Stimulated activated naive B cell treated with anti-CD40 and anti-IgM and Interleukin-4, amounts not matched to agents 10 μg/mL and 1 μg/mL and 100 μg/mL, for 72 hours (primary cell): Measurements from ENCODE around the gene SASH3.

Experiments used
- ATAC-seq, 2 donors: fragments of 150-1000 bp; cut with Tn5 transposase; replicated peaks; 2 replicates each; pipeline ENCODE4 v1.10.0; 2021; ENCODE audit warnings: moderate library complexity in 1 of 2
- DNase-seq: peaks from one replicate; pipeline ENCODE4 v3.0.0; 2021
- H3K27ac Mint-ChIP-seq: one replicate; pipeline ENCODE4 v1.8.0; 2022; ENCODE audit warnings: mild to moderate bottlenecking, mixed read lengths
- H3K27me3 Mint-ChIP-seq, 2 donors: one replicate each; pipeline ENCODE4 v1.8.0; 2022; ENCODE audit warnings: mixed read lengths in 2 of 2
- H3K36me3 Mint-ChIP-seq, 2 donors: one replicate each; pipeline ENCODE4 v1.8.0; 2022; ENCODE audit warnings: mixed read lengths in 2 of 2, mild to moderate bottlenecking in 1 of 2
- H3K4me1 Mint-ChIP-seq, 2 donors: one replicate each; pipeline ENCODE4 v1.8.0; 2022; ENCODE audit warnings: mixed read lengths in 2 of 2, mild to moderate bottlenecking in 1 of 2
- H3K4me3 Mint-ChIP-seq, 2 donors: one replicate each; pipeline ENCODE4 v1.8.0; 2022; ENCODE audit warnings: mild to moderate bottlenecking in 2 of 2, mixed read lengths in 2 of 2, moderate library complexity in 1 of 2
- H3K9me3 Mint-ChIP-seq, 2 donors: one replicate each; pipeline ENCODE4 v1.8.0; 2022; ENCODE audit warnings: mixed read lengths in 2 of 2, mild to moderate bottlenecking in 1 of 2

SASH3 gene

DNA sequence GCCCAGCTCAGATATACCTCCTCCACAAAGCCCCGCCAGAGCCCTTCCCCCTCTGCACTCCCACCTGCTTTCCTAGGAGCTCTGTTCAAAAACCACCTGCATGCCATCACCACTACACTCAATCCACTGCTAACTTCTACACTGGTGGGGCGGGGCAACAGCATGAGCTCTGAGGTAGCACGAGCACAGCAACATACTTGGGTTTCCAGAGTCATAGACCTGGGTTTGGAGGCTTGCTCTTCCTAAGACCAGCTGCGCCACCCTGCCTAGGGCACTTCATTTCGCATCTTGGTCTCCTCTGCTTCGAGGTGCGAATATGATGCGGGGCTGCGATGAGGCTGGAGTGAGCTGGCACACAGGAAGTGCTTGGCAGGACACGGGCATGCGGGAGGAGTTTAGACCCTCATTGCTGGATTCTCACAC, 3.6 kb downstream of the SASH3 start:
- H3K4me1 Mint-ChIP-seq, result peaks cover 57 to 62% of the 10 kb centered on the region in 2 donors
- no peak for DNase-seq
- peaks cover 40 to 62% of the 10 kb centered on the region in 2 donors for H3K36me3 Mint-ChIP-seq
- H3K4me3 Mint-ChIP-seq, result peak overlapping the region; percentile 77 to 97
- peak overlapping the region; percentile 84 for H3K27ac Mint-ChIP-seq
- H3K27me3 Mint-ChIP-seq, result no peaks in the 10 kb centered on the region
- no peak for ATAC-seq
- H3K9me3 Mint-ChIP-seq, result peaks cover 0 to 5% of the 10 kb centered on the region in 2 donors

DNA sequence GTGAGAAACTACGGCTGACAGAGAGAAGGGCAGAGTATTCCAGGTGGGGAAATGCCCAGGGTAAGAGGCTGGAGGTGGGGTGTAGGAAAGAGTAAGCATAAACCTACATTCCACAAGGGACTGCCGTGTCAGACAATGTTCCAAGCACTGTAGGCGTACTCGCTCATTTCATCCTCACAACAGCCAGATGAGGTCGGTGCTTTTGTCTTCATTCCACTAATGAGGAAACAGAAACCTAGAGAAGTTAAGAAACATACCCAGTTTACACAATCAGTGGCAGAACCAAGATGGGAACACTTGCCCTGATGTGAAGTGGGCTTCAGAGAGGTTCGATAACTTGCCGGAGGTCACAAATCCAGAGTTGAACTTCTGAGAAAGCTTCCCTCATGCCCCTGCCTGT, 4.6 kb downstream of the SASH3 start:
- H3K9me3 Mint-ChIP-seq, result no peaks in the 10 kb centered on the region
- no peaks in the 10 kb centered on the region for H3K27me3 Mint-ChIP-seq
- peaks cover 42 to 70% of the 10 kb centered on the region in 2 donors for H3K36me3 Mint-ChIP-seq
- H3K27ac Mint-ChIP-seq, result peak overlapping the region; percentile 78
- peaks cover 54 to 64% of the 10 kb centered on the region in 2 donors for H3K4me1 Mint-ChIP-seq
- DNase-seq (no peak), ATAC-seq (no peak)
- H3K4me3 Mint-ChIP-seq, result peak overlapping the region; percentile 77 to 97

DNA sequence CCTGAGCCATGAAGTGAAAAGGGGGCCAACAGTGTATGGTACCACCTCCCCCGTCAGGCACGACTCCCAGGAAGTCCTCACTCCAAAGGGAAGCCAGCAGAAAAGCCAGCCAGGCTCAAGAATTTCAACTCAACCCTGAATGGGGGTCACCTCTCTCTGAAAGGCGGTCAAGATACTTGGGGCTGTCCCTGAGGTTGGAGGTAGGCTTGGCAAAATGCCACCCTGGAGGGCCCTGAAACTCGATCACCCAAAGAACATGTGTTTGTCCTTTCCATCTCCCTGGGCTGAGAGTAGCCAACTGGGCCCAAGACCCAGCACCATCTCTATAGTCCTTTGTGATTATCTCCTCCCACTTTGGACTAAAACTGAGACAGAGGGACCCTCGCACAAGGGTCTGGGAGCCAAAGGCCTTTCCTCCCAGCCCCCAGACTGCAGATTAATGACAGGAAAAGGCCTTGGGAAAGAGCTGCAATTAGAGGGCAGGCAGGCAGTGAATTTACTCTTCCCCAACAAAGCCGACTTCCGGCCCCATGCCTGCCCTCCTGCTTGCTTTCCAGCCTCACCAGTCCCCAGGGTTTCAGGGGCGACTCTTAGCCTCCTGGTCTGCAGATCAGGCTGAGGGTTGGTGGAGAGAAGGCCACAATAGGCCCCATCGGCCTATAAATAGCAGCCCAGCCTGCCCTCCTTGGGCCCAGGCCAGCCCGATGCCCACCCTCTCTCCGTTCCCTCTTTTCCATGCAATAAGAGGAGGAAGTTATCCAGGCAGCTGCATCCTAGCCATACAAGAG, 5.6 kb downstream of the SASH3 start:
- no peak for DNase-seq
- H3K36me3 Mint-ChIP-seq, result peaks cover 39 to 70% of the 10 kb centered on the region in 2 donors

DNA sequence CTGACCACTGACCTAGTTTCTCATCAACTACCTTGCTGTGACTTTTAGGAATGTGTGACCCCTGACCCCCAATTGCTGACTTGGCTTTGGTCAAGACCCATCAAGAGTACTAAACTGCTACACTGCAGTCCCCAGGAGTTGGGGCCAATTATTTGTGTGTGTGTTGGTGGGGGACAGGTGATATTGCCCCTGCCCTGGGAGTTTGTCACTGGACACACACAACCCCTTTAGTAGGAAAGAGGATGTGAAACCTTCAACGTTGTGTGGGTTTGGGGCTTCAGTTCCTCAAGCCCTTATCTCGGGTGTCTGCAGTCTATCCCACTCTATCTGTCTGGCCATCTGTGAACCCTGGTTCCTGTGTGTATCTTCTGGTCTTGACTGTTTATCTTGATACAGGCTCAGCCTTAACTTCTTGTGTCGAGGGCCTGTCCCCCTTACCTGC, 6.5 kb downstream of the SASH3 start:
- ATAC-seq, result peak; percentile 89

More for the DNA sequence above, 5.6 kb downstream of the SASH3 start:
- peak overlapping the region; percentile 64 to 84 for H3K4me3 Mint-ChIP-seq
- H3K27me3 Mint-ChIP-seq, result no peaks in the 10 kb centered on the region
- peaks cover 55 to 62% of the 10 kb centered on the region in 2 donors for H3K4me1 Mint-ChIP-seq
- H3K27ac Mint-ChIP-seq, result peak overlapping the region; percentile 94
- H3K9me3 Mint-ChIP-seq, result no peaks in the 10 kb centered on the region
- ATAC-seq, result no peak

DNA sequence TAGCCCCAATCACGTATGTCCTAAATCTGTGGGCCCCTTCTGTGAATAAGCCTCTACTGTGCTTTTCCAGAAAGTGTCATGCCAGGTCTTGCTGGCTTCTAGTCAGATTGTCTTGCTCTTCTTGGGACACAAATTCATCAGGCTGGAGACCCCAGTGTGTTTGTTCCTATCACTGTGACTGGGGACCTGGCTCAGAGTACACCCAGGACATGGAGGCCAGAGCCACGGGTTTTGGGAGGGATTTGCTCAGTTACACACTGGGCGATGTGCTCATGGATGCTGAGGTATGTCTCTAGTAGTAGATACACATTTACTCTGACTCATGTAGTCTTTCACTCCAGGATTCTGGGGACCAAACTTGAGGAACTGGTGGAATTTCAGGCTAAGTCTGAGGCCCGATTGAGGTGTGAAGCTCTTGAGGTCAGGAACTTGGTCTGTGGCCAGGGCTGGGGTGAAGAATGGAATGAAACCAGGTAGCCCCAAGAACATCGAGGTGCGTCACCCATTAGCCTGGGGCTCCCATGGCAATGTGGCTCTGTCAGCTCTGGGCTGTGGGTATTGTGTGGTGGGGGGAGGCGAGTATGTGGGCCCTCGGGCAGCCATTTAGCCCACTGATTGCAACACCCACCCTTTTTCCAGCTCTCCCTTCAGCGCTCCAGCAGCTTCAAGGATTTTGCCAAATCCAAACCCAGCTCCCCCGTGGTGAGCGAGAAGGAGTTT, 7.7 kb downstream of the SASH3 start:
- Mint-ChIP-seq H3K9me3 (no peaks in the 10 kb centered on the region), H3K36me3 (peaks cover 30 to 53% of the 10 kb centered on the region in 2 donors), H3K4me1 (peaks cover 44 to 53% of the 10 kb centered on the region in 2 donors), H3K4me3 (peak overlapping the region; percentile 32 to 44), H3K27me3 (no peaks in the 10 kb centered on the region), H3K27ac (peak overlapping the region; percentile 80)
- no peak for ATAC-seq
- DNase-seq, result no peak

More for the DNA sequence above, 6.5 kb downstream of the SASH3 start:
- H3K4me3 Mint-ChIP-seq, result peak overlapping the region; percentile 64 to 84
- DNase-seq, result peak; percentile 65
- H3K27ac Mint-ChIP-seq, result peak overlapping the region; percentile 94
- no peaks in the 10 kb centered on the region for H3K27me3 Mint-ChIP-seq
- peaks cover 32 to 63% of the 10 kb centered on the region in 2 donors for H3K36me3 Mint-ChIP-seq
- no peaks in the 10 kb centered on the region for H3K9me3 Mint-ChIP-seq
- H3K4me1 Mint-ChIP-seq, result peaks cover 53 to 62% of the 10 kb centered on the region in 2 donors

DNA sequence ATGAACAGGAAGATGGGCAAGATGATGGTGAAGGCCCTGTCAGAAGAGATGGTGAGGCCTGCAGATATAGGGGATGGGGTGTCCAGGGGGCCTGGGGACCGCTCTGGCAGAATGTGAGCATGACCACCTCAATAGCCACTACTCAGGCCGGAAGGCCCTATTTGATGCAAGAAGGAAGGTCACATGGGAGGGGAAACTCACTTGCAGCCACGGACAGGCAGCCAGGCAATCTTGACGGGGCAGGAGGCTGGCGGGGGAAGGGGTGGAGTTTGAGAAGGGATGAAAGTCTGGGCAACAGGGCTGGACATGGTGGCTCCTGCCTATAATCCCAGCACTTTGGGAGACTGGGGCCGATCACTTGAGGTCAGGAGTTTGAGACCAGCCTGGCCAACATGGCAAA, 8.8 kb downstream of the SASH3 start:
- Mint-ChIP-seq H3K4me3 (peak overlapping the region in 1 of 2 donors; percentile 13), H3K27me3 (no peaks in the 10 kb centered on the region), H3K36me3 (peaks cover 27 to 51% of the 10 kb centered on the region in 2 donors), H3K4me1 (peaks cover 37 to 44% of the 10 kb centered on the region in 2 donors), H3K9me3 (no peaks in the 10 kb centered on the region), H3K27ac (peak overlapping the region; percentile 80)
- DNase-seq (no peak), ATAC-seq (no peak)

DNA sequence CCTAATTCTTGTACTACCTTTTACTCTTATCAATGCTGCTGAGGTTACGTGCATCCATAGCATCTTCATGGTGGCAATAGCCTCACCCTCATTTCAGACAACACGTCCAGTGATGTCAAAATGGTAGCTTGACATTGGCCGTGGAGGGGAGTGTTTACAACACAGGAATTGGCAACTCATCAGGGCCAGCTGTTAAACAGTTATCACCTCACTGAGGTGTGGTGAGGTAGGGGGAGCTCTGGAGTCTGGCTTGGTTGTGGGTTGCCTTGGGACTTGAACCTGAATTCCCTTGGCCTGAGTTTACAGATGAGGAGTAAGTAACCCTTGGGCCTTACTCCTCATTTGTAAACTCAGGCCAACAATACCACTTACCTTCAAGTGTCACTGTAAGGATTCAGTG, 10.4 kb downstream of the SASH3 start:
- H3K27me3 Mint-ChIP-seq, result no peaks in the 10 kb centered on the region
- no peak overlapping the region for H3K4me3 Mint-ChIP-seq
- H3K27ac Mint-ChIP-seq, result peak overlapping the region; percentile 63
- H3K36me3 Mint-ChIP-seq, result peaks cover 24 to 52% of the 10 kb centered on the region in 2 donors
- H3K9me3 Mint-ChIP-seq, result no peaks in the 10 kb centered on the region
- H3K4me1 Mint-ChIP-seq, result peaks cover 33 to 46% of the 10 kb centered on the region in 2 donors
- DNase-seq (no peak), ATAC-seq (no peak)

DNA sequence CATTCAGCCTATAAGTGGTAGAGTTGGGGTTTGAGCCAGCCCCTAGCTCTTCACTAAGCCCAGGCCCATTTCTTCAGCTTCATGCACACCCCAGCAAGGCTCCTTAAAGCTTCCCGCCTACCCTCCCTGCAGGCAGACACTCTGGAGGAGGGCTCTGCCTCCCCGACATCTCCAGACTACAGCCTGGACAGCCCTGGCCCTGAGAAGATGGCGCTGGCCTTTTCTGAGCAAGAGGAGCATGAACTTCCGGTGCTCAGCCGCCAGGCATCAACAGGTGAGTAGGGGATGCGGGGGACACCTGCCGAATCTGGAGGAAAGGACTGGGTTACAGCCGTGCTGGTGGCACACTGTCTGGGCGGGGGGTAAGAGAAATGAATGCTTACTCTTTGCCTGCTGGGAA, 11.1 kb downstream of the SASH3 start:
- Mint-ChIP-seq H3K27me3 (no peaks in the 10 kb centered on the region), H3K9me3 (no peaks in the 10 kb centered on the region), H3K4me3 (no peak overlapping the region), H3K27ac (no peak overlapping the region), H3K36me3 (peaks cover 19 to 47% of the 10 kb centered on the region in 2 donors), H3K4me1 (peaks cover 26 to 44% of the 10 kb centered on the region in 2 donors)
- no peak for ATAC-seq
- DNase-seq, result no peak

DNA sequence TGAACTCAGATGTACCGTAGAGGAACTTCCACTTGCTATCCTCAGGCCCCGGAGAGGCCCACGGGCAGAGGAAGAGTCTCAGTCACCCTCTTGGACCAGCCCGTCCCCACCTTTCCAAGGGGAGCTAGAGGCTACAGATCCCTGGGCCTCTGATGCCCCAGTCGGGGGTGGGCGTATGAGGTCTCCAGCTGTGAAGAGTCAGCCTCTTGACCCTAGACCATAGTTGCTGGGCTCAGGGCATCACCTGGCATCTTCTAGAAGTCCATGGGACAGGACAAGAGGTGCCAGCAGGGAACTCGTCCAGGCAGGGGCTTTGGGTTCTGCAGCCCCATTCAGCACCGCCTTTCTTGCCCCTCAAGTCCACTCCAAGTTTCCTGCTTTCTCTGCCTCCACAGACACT, 11.6 kb downstream of the SASH3 start:
- H3K36me3 Mint-ChIP-seq, result peaks cover 19 to 44% of the 10 kb centered on the region in 2 donors
- ATAC-seq (no peak), DNase-seq (no peak)
- H3K9me3 Mint-ChIP-seq, result no peaks in the 10 kb centered on the region
- no peaks in the 10 kb centered on the region for H3K27me3 Mint-ChIP-seq
- peak overlapping the region; percentile 4 for H3K27ac Mint-ChIP-seq
- H3K4me1 Mint-ChIP-seq, result peaks cover 22 to 39% of the 10 kb centered on the region in 2 donors
- H3K4me3 Mint-ChIP-seq, result no peak overlapping the region

DNA sequence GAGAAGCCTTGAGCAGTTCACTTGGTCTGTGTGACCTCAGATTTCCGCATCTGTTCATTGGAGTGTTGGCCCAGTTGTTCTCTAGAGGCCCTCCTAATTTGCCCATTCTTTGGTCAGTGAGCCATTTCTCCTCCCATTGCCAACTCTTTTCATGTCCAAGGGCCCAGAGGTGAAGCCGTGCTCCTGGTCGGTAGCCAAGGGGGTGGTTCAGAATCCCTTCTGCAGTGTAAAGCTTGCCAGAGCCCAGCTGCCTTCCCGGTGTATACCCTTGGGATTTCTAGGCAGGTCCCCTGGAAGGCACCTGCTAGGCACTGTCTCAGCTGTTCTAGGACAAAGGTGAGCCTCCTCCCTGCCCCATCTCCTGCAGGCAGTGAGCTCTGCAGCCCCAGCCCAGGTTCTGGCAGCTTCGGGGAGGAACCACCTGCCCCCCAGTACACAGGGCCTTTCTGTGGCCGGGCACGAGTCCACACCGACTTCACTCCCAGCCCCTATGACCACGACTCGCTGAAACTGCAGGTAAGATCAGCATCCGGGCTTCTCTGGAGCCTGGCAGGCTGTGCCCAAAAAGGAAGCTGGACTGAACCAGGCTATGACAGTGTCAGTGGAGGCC, 12.3 kb downstream of the SASH3 start:
- ATAC-seq, result no peak
- peaks cover 18 to 38% of the 10 kb centered on the region in 2 donors for H3K36me3 Mint-ChIP-seq
- DNase-seq, result no peak
- no peaks in the 10 kb centered on the region for H3K27me3 Mint-ChIP-seq
- peaks cover 18 to 34% of the 10 kb centered on the region in 2 donors for H3K4me1 Mint-ChIP-seq
- no peak overlapping the region for H3K4me3 Mint-ChIP-seq
- no peaks in the 10 kb centered on the region for H3K9me3 Mint-ChIP-seq
- H3K27ac Mint-ChIP-seq, result peak overlapping the region; percentile 25

DNA sequence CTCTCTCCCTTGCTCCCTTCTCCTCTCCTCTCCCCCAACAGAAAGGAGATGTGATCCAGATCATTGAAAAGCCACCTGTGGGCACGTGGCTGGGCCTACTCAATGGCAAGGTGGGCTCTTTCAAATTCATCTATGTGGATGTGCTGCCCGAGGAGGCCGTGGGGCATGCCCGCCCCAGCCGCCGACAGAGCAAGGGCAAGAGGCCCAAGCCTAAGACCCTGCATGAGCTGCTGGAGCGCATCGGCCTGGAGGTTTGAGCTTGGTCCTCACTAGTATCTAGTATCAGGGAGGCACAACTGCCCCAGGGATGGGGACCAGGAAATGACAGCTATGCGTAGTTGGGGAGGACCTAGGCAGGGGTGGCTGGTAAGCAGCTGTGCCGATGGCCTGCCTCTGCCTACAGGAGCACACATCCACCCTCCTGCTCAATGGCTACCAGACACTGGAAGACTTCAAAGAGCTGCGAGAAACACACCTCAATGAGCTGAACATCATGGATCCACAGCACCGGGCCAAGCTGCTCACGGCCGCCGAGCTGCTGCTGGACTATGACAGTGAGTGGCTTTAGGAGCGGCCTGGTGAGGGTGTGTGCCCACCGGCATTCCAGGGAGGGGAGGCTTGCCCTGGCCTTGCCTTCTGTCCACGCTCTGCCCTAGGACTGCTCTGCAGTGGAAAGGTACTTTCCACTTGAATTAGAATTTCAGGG, 13.0 kb downstream of the SASH3 start:
- Mint-ChIP-seq H3K4me1 (peaks cover 12 to 29% of the 10 kb centered on the region in 2 donors), H3K9me3 (no peaks in the 10 kb centered on the region), H3K4me3 (no peak overlapping the region), H3K27ac (no peak overlapping the region), H3K36me3 (peaks cover 15 to 32% of the 10 kb centered on the region in 2 donors), H3K27me3 (no peaks in the 10 kb centered on the region)
- ATAC-seq, result no peak
- no peak for DNase-seq

DNA sequence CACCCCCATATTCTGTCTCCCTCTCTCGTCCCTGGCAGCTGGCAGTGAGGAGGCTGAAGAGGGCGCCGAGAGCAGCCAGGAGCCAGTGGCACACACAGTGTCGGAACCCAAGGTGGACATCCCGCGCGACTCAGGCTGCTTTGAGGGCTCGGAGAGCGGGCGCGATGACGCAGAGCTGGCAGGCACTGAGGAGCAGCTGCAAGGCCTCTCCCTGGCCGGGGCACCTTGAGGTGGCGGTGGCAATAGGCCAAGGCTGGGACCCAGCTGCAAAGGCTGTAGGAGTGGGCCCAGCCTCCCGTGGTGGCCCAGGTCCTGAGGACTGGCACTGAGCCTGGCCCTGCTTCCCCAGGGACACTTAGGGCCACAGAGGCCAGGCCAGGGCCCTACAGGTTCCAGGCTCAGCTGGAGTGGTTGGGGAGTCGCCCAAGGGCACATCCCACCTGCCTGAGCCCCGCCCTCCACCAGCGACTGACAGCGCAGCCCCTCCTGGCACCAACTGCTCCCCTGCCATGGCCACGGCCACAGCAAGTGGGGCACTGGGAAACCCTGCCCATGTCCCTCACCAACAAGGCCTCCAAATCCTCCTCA, 13.9 kb downstream of the SASH3 start:
- DNase-seq (no peak), ATAC-seq (no peak)
- Mint-ChIP-seq H3K27me3 (no peaks in the 10 kb centered on the region), H3K4me3 (no peak overlapping the region), H3K9me3 (no peaks in the 10 kb centered on the region), H3K27ac (peak overlapping the region; percentile 65), H3K4me1 (peaks cover 12 to 32% of the 10 kb centered on the region in 2 donors), H3K36me3 (peaks cover 12 to 28% of the 10 kb centered on the region in 2 donors)

DNA sequence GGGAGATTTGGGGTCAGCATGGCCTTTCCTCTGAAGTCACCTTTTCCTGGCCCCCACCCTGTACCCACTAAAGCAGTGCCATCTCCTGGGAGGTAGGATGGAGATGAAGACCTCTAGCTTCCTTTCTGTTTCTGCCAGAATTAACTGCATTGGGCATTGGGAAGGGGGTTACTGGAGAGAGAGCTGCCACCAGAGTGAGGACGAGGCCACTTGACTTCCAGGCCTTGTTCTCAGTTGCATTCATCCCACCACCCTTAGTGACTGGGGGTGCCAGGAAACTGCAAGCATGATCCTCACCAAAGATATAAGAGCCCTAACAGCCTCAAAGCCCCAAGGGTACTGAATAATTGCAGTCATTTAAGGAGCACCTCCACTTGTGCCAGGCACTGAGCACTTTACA, 15.8 kb downstream of the SASH3 start:
- ATAC-seq, result no peak
- DNase-seq, result no peak
- Mint-ChIP-seq H3K9me3 (no peaks in the 10 kb centered on the region), H3K27ac (peak overlapping the region; percentile 59), H3K4me1 (peaks cover 13 to 29% of the 10 kb centered on the region in 2 donors), H3K4me3 (no peak overlapping the region), H3K27me3 (no peaks in the 10 kb centered on the region), H3K36me3 (peaks cover 10 to 25% of the 10 kb centered on the region in 2 donors)
